Endothelial cell (in vitro differentiated cells): ENCODE results near the gene METRNL. TPM values are rescaled to one million over a fixed set of nuclear protein-coding genes. Genes with fewer than 3 reads are reported as not detected.

Source experiments
- DNase-seq: peaks from one replicate; pipeline ENCODE4 v3.0.0; 2021; ENCODE audit warnings: low spot score
- H3K27ac Mint-ChIP-seq: one replicate; pipeline ENCODE4 v1.8.0; 2021; ENCODE audit warnings: mixed read lengths, inconsistent platforms; ENCODE audit not compliant: unreplicated experiment
- H3K27me3 Mint-ChIP-seq: one replicate; pipeline ENCODE4 v1.8.0; 2021; ENCODE audit warnings: mild to moderate bottlenecking, moderate library complexity, mixed read lengths, inconsistent platforms; ENCODE audit not compliant: unreplicated experiment
- H3K36me3 Mint-ChIP-seq: one replicate; pipeline ENCODE4 v1.8.0; 2021; ENCODE audit warnings: mild to moderate bottlenecking, low read depth, mixed read lengths, inconsistent platforms; ENCODE audit not compliant: unreplicated experiment
- H3K4me1 Mint-ChIP-seq: one replicate; pipeline ENCODE4 v1.8.0; 2021; ENCODE audit warnings: mild to moderate bottlenecking, mixed read lengths, inconsistent platforms; ENCODE audit not compliant: unreplicated experiment
- H3K4me3 Mint-ChIP-seq: one replicate; pipeline ENCODE4 v1.8.0; 2021; ENCODE audit warnings: mild to moderate bottlenecking, mixed read lengths, inconsistent platforms; ENCODE audit not compliant: unreplicated experiment
- H3K9me3 Mint-ChIP-seq: one replicate; pipeline ENCODE4 v1.8.0; 2021; ENCODE audit warnings: mixed read lengths, inconsistent platforms; ENCODE audit not compliant: unreplicated experiment
- total RNA-seq: library from RNA; stranded (reverse); fragmentation: NEBNext Ultra II Directional; extraction: Animal tissue kit (Norgen Biotek cat#: 25700); gene quantifications from one replicate; pipeline ENCODE4 v1.2.1, GENCODE V29; 2021; ENCODE audit not compliant: unreplicated experiment
- TF ChIP-seq, protein P1 (sequence below): fragments of 200-600 bp; sonication (generic); IDR thresholded peaks from one replicate; pipeline ENCODE4 v1.5.0; 2021; ENCODE audit warnings: antibody characterized with exemption; ENCODE audit not compliant: unreplicated experiment

The METRNL gene
- total RNA-seq, 1 donor from 2014 or later: 5.3 TPM

DNA sequence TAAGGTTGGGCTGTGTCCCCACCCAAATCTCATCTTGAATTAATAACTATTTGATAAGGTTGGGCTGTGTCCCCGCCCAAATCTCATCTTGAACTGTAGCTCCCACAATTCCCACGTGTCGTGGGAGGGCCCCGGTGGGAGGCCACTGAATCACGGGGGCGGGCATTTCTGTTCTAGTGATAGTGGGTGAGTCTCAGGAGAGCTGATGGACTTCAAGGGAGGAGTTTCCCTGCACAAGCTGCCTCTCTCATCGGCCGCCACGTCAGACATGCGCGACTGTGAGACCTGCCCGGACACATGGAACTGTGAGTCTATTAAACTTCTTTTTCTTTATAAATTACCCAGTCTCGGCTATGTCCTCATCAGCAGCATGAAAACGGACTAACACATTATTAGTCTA, 44.9 kb upstream of the METRNL start:
- no peaks in the 10 kb centered on the region for H3K4me1 Mint-ChIP-seq
- DNase-seq: no peak
- no peak overlapping the region for H3K4me3 Mint-ChIP-seq
- H3K27me3 Mint-ChIP-seq: peaks cover 2% of the 10 kb centered on the region
- TF ChIP-seq, protein P1, sequence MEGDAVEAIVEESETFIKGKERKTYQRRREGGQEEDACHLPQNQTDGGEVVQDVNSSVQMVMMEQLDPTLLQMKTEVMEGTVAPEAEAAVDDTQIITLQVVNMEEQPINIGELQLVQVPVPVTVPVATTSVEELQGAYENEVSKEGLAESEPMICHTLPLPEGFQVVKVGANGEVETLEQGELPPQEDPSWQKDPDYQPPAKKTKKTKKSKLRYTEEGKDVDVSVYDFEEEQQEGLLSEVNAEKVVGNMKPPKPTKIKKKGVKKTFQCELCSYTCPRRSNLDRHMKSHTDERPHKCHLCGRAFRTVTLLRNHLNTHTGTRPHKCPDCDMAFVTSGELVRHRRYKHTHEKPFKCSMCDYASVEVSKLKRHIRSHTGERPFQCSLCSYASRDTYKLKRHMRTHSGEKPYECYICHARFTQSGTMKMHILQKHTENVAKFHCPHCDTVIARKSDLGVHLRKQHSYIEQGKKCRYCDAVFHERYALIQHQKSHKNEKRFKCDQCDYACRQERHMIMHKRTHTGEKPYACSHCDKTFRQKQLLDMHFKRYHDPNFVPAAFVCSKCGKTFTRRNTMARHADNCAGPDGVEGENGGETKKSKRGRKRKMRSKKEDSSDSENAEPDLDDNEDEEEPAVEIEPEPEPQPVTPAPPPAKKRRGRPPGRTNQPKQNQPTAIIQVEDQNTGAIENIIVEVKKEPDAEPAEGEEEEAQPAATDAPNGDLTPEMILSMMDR: no peak
- peaks cover 28% of the 10 kb centered on the region for H3K36me3 Mint-ChIP-seq
- no peak overlapping the region for H3K27ac Mint-ChIP-seq
- peaks cover 5% of the 10 kb centered on the region for H3K9me3 Mint-ChIP-seq

DNA sequence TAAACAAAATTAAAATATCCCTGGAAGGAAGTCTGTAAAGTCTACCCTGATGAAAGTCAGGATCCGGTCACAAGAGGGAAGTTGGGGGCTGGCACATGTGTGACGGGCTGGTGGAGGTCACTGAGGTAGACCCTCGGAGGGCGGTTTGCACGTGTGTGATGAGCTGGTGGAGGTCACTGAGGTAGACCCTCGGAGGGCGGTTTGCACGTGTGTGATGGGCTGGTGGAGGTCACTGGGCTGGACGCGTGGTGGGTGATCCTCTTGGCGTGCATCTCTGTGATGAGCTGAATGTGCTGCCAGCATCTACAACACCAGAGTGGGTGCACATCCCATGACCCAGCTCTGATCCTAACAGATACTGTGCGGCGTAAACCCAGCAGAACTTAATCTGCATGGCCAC, 43.7 kb upstream of the METRNL start:
- Mint-ChIP-seq H3K9me3 (no peaks in the 10 kb centered on the region), H3K4me3 (no peak overlapping the region), H3K4me1 (no peaks in the 10 kb centered on the region), H3K36me3 (peaks cover 22% of the 10 kb centered on the region), H3K27me3 (peaks cover 2% of the 10 kb centered on the region), H3K27ac (no peak overlapping the region)
- TF ChIP-seq, protein P1: no peak
- DNase-seq: no peak

DNA sequence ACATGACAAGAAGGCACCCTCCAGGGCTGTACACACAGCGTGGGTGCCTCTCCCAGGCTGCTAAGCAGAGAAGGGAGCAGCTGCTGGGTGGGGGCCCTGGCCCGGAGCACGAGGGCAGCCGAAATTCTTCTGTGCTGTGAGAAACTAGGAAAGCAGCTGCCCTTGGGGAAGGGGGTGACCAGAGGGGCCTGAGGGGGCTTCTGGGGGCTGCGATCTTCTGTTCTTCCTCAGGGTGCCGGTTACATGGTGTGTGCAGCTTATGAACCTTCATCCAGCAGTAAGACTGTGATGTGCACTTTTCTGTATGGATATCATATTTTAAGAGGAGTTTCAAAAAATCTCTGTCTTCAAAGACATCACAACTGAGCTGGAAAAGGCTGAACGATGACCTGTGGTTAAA, 43.2 kb upstream of the METRNL start:
- peak overlapping the region; percentile 26 for H3K4me3 Mint-ChIP-seq
- no peak for DNase-seq
- H3K36me3 Mint-ChIP-seq: peaks cover 25% of the 10 kb centered on the region
- TF ChIP-seq, protein P1: no peak
- peaks cover 2% of the 10 kb centered on the region for H3K27me3 Mint-ChIP-seq
- H3K9me3 Mint-ChIP-seq: no peaks in the 10 kb centered on the region
- H3K4me1 Mint-ChIP-seq: no peaks in the 10 kb centered on the region
- H3K27ac Mint-ChIP-seq: no peak overlapping the region

DNA sequence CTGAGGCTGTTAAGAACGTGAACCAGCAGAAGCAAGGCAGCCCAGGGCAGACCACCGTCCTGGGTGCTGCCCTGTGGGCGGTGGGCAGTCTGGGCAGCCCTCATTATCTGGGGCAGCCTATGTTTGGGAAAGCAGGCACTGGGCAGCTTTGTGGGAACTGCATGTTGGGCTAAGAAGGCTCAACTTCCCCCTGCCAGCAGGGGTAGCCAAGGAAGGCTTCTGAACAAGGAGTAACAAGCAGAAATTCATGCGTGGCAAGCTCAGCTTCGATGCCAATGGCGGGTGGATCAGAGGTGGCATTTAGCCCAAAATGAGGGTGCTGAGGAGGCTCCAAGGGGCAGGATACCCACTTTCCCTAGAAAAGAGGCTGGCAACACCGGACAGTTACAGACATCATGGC, 42.7 kb upstream of the METRNL start:
- DNase-seq: no peak
- H3K36me3 Mint-ChIP-seq: peaks cover 30% of the 10 kb centered on the region
- no peaks in the 10 kb centered on the region for H3K4me1 Mint-ChIP-seq
- H3K27me3 Mint-ChIP-seq: no peaks in the 10 kb centered on the region
- TF ChIP-seq, protein P1: no peak
- no peaks in the 10 kb centered on the region for H3K9me3 Mint-ChIP-seq
- H3K27ac Mint-ChIP-seq: no peak overlapping the region
- H3K4me3 Mint-ChIP-seq: peak overlapping the region; percentile 26

DNA sequence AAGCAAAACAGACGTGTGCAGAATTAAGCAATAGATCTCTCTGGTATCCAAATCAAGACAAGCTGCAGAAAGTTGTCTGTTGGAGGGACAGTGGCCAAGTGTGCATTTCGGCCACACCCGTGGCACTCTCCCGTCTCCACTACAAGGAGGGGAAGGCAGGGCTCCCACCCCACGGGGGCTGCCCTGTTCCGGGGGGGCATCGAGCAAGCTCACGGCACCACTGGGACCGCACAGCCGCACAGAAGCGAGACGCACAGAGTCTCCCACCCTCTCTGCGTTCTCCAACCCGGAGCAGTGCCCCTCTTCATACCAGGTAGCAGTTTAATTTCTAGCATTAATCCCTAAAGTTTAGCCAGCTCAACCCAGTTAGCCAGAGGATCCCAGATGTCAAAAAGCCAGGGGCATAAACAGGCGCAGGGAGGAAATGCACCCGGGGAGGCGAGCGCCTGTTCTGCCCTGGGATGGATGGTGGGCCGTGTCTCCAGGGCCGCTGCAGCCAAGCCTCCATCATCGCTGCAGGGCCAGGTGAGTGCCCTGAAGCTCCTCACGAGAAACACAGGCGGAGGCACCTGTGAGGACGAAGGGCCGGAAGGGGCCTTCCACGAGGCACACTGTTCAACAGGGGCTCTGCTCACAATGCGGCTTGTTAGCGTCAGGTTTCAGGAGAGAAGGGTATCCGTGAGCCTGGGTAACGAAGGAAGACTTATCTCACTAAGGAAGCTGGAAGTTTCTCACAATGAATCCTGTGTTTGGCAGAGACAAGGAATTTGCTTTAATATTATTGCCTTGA, 42.1 kb upstream of the METRNL start:
- DNase-seq: no peak
- no peaks in the 10 kb centered on the region for H3K27me3 Mint-ChIP-seq
- H3K36me3 Mint-ChIP-seq: peaks cover 32% of the 10 kb centered on the region
- H3K4me1 Mint-ChIP-seq: no peaks in the 10 kb centered on the region
- H3K27ac Mint-ChIP-seq: no peak overlapping the region
- no peak overlapping the region for H3K4me3 Mint-ChIP-seq
- TF ChIP-seq, protein P1: no peak
- H3K9me3 Mint-ChIP-seq: no peaks in the 10 kb centered on the region
